IMR-90 (cell line): ENCODE data around the gene ANLN. TPM values are rescaled to one million over a fixed set of nuclear protein-coding genes. Genes with fewer than 3 reads are reported as not detected.
A peak's percentile ranks its signal among the peaks of the same experiment; 100 is the strongest.
"Not testable (repeated sequence)": the region's sequence is repeated elsewhere in the genome, so short reads cannot be mapped to it uniquely, and the experiment has no call there.

Source experiments
- ATAC-seq: fragments of 200-7000 bp; cut with Tn5 transposase; 2 replicates; pipeline ENCODE4 v1.9.1; 2020; ENCODE audit warnings: low read depth, mild to moderate bottlenecking, moderate library complexity
- BruUV-seq: library from RNA; stranded (reverse); fragments of 400-500 nt; replicated peaks from 2 replicates; lab custom pipeline; 2021; lab: Mats Ljungman, UMichigan
- CTCF ChIA-PET: fragments of 300-600 bp; formaldehyde crosslinking; extraction: SDS; loops from one replicate; lab custom pipeline; 2021; ENCODE audit warnings: antibody characterized with exemption; lab: Yijun Ruan, JAX
- POLR2A ChIA-PET: fragments of 300-600 bp; sonication (Branson Sonifier 250); formaldehyde crosslinking; loops from one replicate; lab custom pipeline; 2022; ENCODE audit warnings: antibody characterized with exemption; ENCODE audit not compliant: unreplicated experiment; lab: Charles Lee
- DNase-seq: peaks from one replicate; pipeline ENCODE4 v3.0.0; 2013
- H2AFZ ChIP-seq: replicated peaks from 2 replicates; pipeline ENCODE3; 2013; ENCODE audit warnings: low read length, mild to moderate bottlenecking; ENCODE audit not compliant: poor library complexity
- H2AK5ac ChIP-seq: 2 replicates; pipeline ENCODE4 v1.6.1; 2013; ENCODE audit warnings: low read depth, low read length, inconsistent platforms
- H2AK9ac ChIP-seq: replicated peaks from 2 replicates; pipeline ENCODE3; 2013; ENCODE audit warnings: mild to moderate bottlenecking, low read depth, low read length, moderate library complexity; ENCODE audit not compliant: poor library complexity
- H2BK120ac ChIP-seq: 2 replicates; pipeline ENCODE4 v1.6.1; 2013; ENCODE audit warnings: low read depth, low read length, inconsistent platforms
- H2BK15ac ChIP-seq: 3 replicates; pipeline ENCODE4 v1.6.1; 2013; ENCODE audit warnings: low read depth, low read length, inconsistent platforms
- H2BK20ac ChIP-seq: 2 replicates; pipeline ENCODE4 v1.6.1; 2013; ENCODE audit warnings: low read depth, mild to moderate bottlenecking, inconsistent platforms, low read length, moderate library complexity
- H2BK5ac ChIP-seq: 2 replicates; pipeline ENCODE4 v1.6.1; 2013; ENCODE audit warnings: mild to moderate bottlenecking, low read depth, low read length, inconsistent platforms; ENCODE audit not compliant: poor library complexity, severe bottlenecking
- H3K14ac ChIP-seq: replicated peaks from 2 replicates; pipeline ENCODE4 v1.6.1; 2013; ENCODE audit warnings: low read depth, low read length, inconsistent platforms
- H3K18ac ChIP-seq: 2 replicates; pipeline ENCODE4 v1.6.1; 2013; ENCODE audit warnings: low read depth, low read length, control low read depth
- H3K23ac ChIP-seq: 2 replicates; pipeline ENCODE4 v1.6.1; 2013; ENCODE audit warnings: low read depth, low read length, inconsistent platforms
- H3K27ac ChIP-seq: 2 replicates; pipeline ENCODE4 v1.5.1; 2013; ENCODE audit warnings: mild to moderate bottlenecking, control low read depth, low read length; ENCODE audit not compliant: insufficient read depth
- H3K27me3 ChIP-seq: 2 replicates; pipeline ENCODE4 v1.6.1; 2013; ENCODE audit warnings: low read length; ENCODE audit not compliant: control insufficient read depth, insufficient read depth
- H3K36me3 ChIP-seq: 2 replicates; pipeline ENCODE4 v1.6.1; 2013; ENCODE audit warnings: low read length, mixed read lengths; ENCODE audit not compliant: control insufficient read depth, insufficient read depth
- H3K4ac ChIP-seq: 2 replicates; pipeline ENCODE4 v1.6.1; 2013; ENCODE audit warnings: low read depth, low read length, inconsistent platforms
- H3K4me1 ChIP-seq: 2 replicates; pipeline ENCODE4 v1.6.1; 2013; ENCODE audit warnings: low read length, mixed read lengths; ENCODE audit not compliant: control insufficient read depth, insufficient read depth
- H3K4me2 ChIP-seq: 2 replicates; pipeline ENCODE4 v1.6.1; 2013; ENCODE audit warnings: low read depth, mild to moderate bottlenecking, control low read depth, low read length, moderate library complexity
- H3K4me3 ChIP-seq: 2 replicates; pipeline ENCODE4 v1.5.1; 2013; ENCODE audit warnings: low read depth, mild to moderate bottlenecking, control low read depth, low read length, moderate library complexity; ENCODE audit not compliant: insufficient read depth
- H3K56ac ChIP-seq: 2 replicates; pipeline ENCODE4 v1.6.1; 2013; ENCODE audit warnings: low read length, inconsistent platforms; ENCODE audit not compliant: insufficient read depth; ENCODE audit errors: extremely low read depth
- H3K79me1 ChIP-seq, 2 experiments: 2 replicates each; pipeline ENCODE4 v1.6.1; 2013; ENCODE audit warnings: low read length in 2 of 2, inconsistent platforms in 1 of 2, low read depth in 1 of 2
- H3K9ac ChIP-seq: 2 replicates; pipeline ENCODE4 v1.6.1; 2013; ENCODE audit warnings: low read depth, low read length, control low read depth
- H3K9me1 ChIP-seq: 2 replicates; pipeline ENCODE4 v1.6.1; 2013; ENCODE audit warnings: low read length, inconsistent platforms; ENCODE audit not compliant: insufficient read depth
- H3K9me3 ChIP-seq: 2 replicates; pipeline ENCODE4 v1.6.1; 2013; ENCODE audit warnings: low read length; ENCODE audit not compliant: control insufficient read depth, insufficient read depth
- H4K20me1 ChIP-seq: 2 replicates; pipeline ENCODE4 v1.6.1; 2013; ENCODE audit warnings: low read length, inconsistent platforms; ENCODE audit not compliant: insufficient read depth
- H4K5ac ChIP-seq: 2 replicates; pipeline ENCODE4 v1.6.1; 2013; ENCODE audit warnings: mild to moderate bottlenecking, low read depth, low read length, control low read depth
- H4K8ac ChIP-seq, 2 experiments: 2 replicates each; pipeline ENCODE4 v1.6.1; 2013; ENCODE audit warnings: low read depth in 2 of 2, low read length in 2 of 2, control low read depth in 1 of 2, inconsistent platforms in 1 of 2
- H4K91ac ChIP-seq: 2 replicates; pipeline ENCODE4 v1.6.1; 2013; ENCODE audit warnings: low read depth, low read length, inconsistent platforms; ENCODE audit not compliant: insufficient read depth
- CHD1 ChIP-seq: IDR thresholded peaks from 2 replicates; pipeline ENCODE4 v1.6.1; 2012; ENCODE audit warnings: low read depth, low read length, improper control_type of control experiment
- CTCF ChIP-seq: conservative IDR thresholded peaks from 2 replicates; pipeline ENCODE4 v1.5.1; 2012; ENCODE audit warnings: mild to moderate bottlenecking, low read depth, low read length, improper control_type of control experiment
- MAFK ChIP-seq: IDR thresholded peaks from 2 replicates; pipeline ENCODE4 v1.6.1; 2012; ENCODE audit warnings: low read depth, low read length, improper control_type of control experiment
- RAD21 ChIP-seq: IDR thresholded peaks from 2 replicates; pipeline ENCODE4 v1.6.1; 2012; ENCODE audit warnings: low read length, improper control_type of control experiment
- SMC3 ChIP-seq: fragments of 150-350 bp; IDR thresholded peaks from 2 replicates; pipeline ENCODE4 v1.6.1; 2016; ENCODE audit warnings: low read depth, mild to moderate bottlenecking, antibody characterized with exemption, low read length, moderate library complexity
- WGBS, 2 experiments: methylation state at CpG; one replicate each; pipeline versions ENCODE4 v1.1.5 to v1.1.7; 2013; ENCODE audit warnings: missing lambda C conversion rate in 2 of 2; ENCODE audit not compliant: insufficient read length in 1 of 2; ENCODE audit errors: extremely low coverage in 2 of 2; 5-methylcytosine and 5-hydroxymethylcytosine counted together
- dilution Hi-C: fragments of 300-500 bp; cut with HindIII; formaldehyde crosslinking; loops from one replicate; pipeline ENCODE4 v1.14.3; 2018; ENCODE audit warnings: low sequenced_read_pairs; ENCODE audit not compliant: unreplicated experiment
- in situ Hi-C: fragments of 300-500 bp; cut with MboI; formaldehyde crosslinking; loops from 3 replicates; pipeline ENCODE4 v1.14.3; 2019; ENCODE audit warnings: low sequenced_read_pairs, inconsistent platforms, mixed read lengths
- intact Hi-C: fragments of 100-400 bp; cut with micrococcal nuclease; formaldehyde crosslinking; loops from 2 replicates; pipeline ENCODE4 v1.10.0; 2022
- polyA plus RNA-seq, 3 experiments: library from polyadenylated mRNA; depleted of rRNA; stranded (reverse); fragments of >200 nt; gene quantifications; 2 replicates each; pipeline ENCODE4 v1.2.3, GENCODE V29; 2012; ENCODE audit warnings: low replicate concordance in 1 of 3
- total RNA-seq: library from RNA; depleted of rRNA; stranded (reverse); fragments of >200 nt; gene quantifications from 2 replicates; pipeline ENCODE4 v1.2.3, GENCODE V29; 2012

The ANLN gene
- total and polyA plus RNA-seq, 2 of the 4 experiments (the other 2 are of a cell fraction), result 60.5 to 276 TPM

DNA sequence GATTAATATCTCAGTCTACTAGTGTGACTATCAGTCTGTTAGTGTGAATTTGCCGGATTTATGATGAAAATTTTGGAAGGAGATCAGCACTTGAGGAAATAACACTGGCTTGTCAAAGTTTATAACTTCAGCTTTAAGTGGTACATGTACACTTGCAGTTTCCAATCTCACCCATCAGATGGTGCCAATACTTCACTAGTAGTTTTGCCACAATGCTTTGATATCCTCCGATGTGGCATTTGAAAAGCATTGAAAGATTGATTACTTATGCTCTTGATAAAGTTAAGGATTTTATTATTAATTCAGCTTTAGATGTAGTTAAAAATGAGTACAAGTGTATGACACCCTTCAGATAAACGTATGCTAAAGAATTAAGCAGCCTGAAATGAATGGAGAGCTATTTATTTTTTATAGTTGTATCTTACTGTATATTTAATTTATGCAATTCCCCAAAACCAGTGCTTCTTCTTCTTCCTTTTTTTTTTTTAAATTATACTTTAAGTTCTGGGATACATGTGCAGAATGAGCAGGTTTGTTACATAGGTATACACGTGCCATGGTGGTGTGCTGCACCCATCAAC lies 98.2 kb downstream of the ANLN start:
- no peak overlapping the region for H3K4me3 ChIP-seq
- BruUV-seq, result no TSS peak
- no peak overlapping the region for H3K4me2 ChIP-seq
- H3K23ac ChIP-seq, result no peak overlapping the region
- H4K8ac ChIP-seq, result no peak overlapping the region
- H4K91ac ChIP-seq, result no peak overlapping the region
- peaks cover 19% of the 10 kb centered on the region for H3K27me3 ChIP-seq
- no peak overlapping the region for H3K27ac ChIP-seq
- DNase-seq (peak; percentile 68), ATAC-seq (peak; percentile 85)
- no peak overlapping the region for H3K4ac ChIP-seq
- ChIA-PET POLR2A (no interaction called here), CTCF (interaction anchor here (0.6 to 3.4 kb wide), 24 partner anchors 9 to 713 kb away, joined by 3 to 55 read pairs (median 3); no protein-coding TSS in a partner anchor)
- no peak overlapping the region for H4K5ac ChIP-seq
- no peaks in the 10 kb centered on the region for H3K9me3 ChIP-seq
- H4K20me1 ChIP-seq, result no peaks in the 10 kb centered on the region
- no peak overlapping the region for H3K18ac ChIP-seq
- intact Hi-C loops, result loop anchor here (1.0 to 2.0 kb wide), 5 partner anchors 47 to 711 kb away; no protein-coding TSS in a partner anchor
- TF ChIP-seq CHD1 (no peak), MAFK (no peak), SMC3 (peak; percentile 89), RAD21 (peak; percentile 94), CTCF (peak; percentile 88)
- no peak overlapping the region for H2BK15ac ChIP-seq
- no peak overlapping the region for H3K14ac ChIP-seq
- no peaks in the 10 kb centered on the region for H3K4me1 ChIP-seq
- no peak overlapping the region for H3K56ac ChIP-seq
- no peak overlapping the region for H2BK120ac ChIP-seq
- H3K9ac ChIP-seq, result no peak overlapping the region
- H2BK20ac ChIP-seq, result no peak overlapping the region
- no CpG with 5 or more reads among the region's 4 CpGs for WGBS, 2 experiments
- dilution Hi-C loops, result no loop called here
- no peaks in the 10 kb centered on the region for H3K9me1 ChIP-seq
- no peak overlapping the region for H2AFZ ChIP-seq
- no peak overlapping the region for H2BK5ac ChIP-seq
- no peaks in the 10 kb centered on the region for H3K36me3 ChIP-seq
- H2AK9ac ChIP-seq, result no peak overlapping the region
- no peak overlapping the region for H2AK5ac ChIP-seq
- in situ Hi-C loops, result loop anchor here (5.0 to 25.0 kb wide), 3 partner anchors 184 to 707 kb away; no protein-coding TSS in a partner anchor
- H3K79me1 ChIP-seq, result no peaks in the 10 kb centered on the region

DNA sequence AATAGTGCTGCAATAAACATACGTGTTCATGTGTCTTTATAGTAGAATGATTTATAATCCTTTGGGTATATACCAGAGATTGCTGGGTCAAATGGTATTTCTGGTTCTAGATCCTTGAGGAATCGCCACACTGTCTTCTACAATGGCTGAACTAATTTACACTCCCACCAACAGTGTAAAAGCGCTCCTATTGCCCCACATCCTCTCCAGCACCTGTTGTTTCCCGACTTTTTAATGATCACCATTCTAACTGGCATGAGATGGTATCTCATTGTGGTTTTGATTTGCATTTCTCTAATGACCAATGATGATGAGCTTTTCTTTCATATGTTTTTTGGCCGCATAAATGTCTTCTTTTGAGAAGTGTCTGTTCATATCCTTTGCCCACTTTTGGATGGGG lies 99.0 kb downstream of the ANLN start:
- DNase-seq, intact Hi-C loops, POLR2A ChIA-PET, H2AK5ac ChIP-seq, H3K9me3 ChIP-seq, H3K9me1 ChIP-seq, H3K79me1 ChIP-seq, H2AK9ac ChIP-seq, H2BK20ac ChIP-seq, H4K5ac ChIP-seq, H3K36me3 ChIP-seq, H3K4me3 ChIP-seq, BruUV-seq, H3K56ac ChIP-seq, ATAC-seq, H3K18ac ChIP-seq, H3K9ac ChIP-seq, H3K23ac ChIP-seq, dilution Hi-C loops, H4K20me1 ChIP-seq, H2BK15ac ChIP-seq, H3K4me2 ChIP-seq, H3K4me1 ChIP-seq, H2BK5ac ChIP-seq, H4K8ac ChIP-seq, H4K91ac ChIP-seq, H2BK120ac ChIP-seq, H3K27ac ChIP-seq, H3K14ac ChIP-seq, H3K4ac ChIP-seq, H2AFZ ChIP-seq: not testable (repeated sequence)
- WGBS, 2 experiments, result no CpG with 5 or more reads among the region's 5 CpGs
- CTCF ChIA-PET, result interaction anchor here (3.4 kb wide), 1 partner anchor 181 kb away, joined by 55 read pairs; no protein-coding TSS in a partner anchor
- H3K27me3 ChIP-seq, result peaks cover 16% of the 10 kb centered on the region
- in situ Hi-C loops, result loop anchor here (5.0 to 25.0 kb wide), 3 partner anchors 184 to 706 kb away; no protein-coding TSS in a partner anchor
